D721Med (cell line): ENCODE measurements around the gene ELMO2.

Experiments used
- DNase-seq: peaks from one replicate; pipeline ENCODE4 v3.0.0; 2011; ENCODE audit warnings: low spot score; ENCODE audit not compliant: insufficient read length
- FAIRE-seq: peaks from 2 replicates; lab custom pipeline; 2011; peaks lifted over from hg19 to GRCh38; lab: Jason Lieb, UNC
- TF ChIP-seq, protein P1 (sequence below): IDR thresholded peaks from 2 replicates; pipeline ENCODE4 v1.5.1; 2012; ENCODE audit warnings: mild to moderate bottlenecking, control low read depth; ENCODE audit not compliant: insufficient read depth; ENCODE audit errors: missing control alignments

ELMO2 gene

DNA sequence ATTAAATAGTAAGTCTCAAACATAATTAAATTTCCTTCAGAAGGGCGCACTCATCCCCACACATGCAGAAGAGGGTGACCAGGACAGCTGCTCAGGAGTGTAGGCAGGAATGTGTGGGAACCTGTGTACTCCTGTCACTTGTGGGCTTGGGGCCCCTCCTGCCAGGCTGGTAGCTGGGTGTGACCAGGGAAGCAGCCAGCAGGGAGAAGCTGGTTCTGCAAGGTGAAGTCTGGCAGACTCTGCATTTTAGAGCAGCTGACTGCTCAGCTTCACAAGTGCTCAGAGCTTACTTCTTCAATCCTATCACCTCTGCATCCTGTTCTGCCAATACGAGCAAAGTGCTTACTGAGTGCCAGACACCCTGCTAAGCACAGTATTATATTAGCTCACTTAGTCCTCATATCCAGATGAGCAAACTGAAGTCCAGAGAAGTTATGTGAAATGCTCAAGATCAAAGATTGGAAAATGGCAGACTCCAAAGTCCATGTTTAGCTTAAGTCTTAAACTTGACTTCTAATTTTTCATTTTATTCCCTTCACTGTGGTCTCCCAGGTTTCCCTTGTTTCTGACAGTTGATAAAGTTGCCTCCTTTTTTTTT is 27.9 kb downstream of the ELMO2 start:
- DNase-seq, result no peak
- no peak for FAIRE-seq
- TF ChIP-seq, protein P1, sequence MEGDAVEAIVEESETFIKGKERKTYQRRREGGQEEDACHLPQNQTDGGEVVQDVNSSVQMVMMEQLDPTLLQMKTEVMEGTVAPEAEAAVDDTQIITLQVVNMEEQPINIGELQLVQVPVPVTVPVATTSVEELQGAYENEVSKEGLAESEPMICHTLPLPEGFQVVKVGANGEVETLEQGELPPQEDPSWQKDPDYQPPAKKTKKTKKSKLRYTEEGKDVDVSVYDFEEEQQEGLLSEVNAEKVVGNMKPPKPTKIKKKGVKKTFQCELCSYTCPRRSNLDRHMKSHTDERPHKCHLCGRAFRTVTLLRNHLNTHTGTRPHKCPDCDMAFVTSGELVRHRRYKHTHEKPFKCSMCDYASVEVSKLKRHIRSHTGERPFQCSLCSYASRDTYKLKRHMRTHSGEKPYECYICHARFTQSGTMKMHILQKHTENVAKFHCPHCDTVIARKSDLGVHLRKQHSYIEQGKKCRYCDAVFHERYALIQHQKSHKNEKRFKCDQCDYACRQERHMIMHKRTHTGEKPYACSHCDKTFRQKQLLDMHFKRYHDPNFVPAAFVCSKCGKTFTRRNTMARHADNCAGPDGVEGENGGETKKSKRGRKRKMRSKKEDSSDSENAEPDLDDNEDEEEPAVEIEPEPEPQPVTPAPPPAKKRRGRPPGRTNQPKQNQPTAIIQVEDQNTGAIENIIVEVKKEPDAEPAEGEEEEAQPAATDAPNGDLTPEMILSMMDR, result no peak

DNA sequence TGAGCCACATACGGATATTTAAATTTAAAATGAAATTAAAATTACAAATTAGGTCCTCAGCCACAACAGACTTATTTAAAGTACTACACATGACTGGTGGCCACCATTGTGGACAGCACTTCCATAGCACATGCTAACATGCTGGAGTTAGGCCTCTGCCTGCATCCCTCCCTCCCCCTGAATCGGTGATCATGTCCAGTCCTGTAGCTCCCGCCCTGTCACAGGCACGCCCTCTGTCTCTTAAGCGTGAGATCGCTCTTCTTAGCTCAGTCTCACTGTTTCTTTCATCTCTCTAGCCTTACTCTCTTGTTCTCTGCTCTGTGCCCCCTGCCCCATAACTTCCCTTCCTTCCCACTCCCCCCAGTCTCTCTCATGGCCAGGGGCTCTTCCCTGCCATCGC is 28.9 kb downstream of the ELMO2 start:
- DNase-seq (no peak), FAIRE-seq (no peak)
- TF ChIP-seq, protein P1, result no peak

DNA sequence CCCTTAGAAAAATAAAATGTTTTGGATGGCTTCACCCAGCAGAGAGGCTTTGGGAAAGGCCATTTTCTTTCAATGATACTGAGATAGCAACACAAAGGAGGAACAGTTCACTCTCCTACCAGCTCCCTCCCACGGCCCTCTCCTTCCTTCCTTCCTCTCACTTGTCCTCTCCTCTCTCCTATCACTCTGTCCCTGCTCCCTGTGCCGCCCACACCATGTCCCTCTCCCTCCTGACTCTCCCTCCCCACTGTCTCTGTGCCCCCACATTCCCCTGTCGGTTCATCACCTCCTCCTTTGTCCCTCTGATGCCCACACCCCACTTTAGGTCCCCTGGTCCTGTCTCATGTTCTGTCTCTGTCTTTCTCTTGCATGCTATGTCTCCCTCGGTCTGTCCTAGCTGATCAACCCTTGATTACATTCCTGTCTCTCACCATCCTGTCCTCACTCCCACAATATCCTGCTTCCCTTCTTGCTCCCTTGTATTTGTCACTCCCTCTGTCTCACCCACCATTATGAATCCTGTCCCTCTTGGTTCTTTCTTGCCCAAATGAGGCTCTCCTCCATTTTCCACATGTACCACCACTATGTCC is 30.1 kb downstream of the ELMO2 start:
- DNase-seq (no peak), FAIRE-seq (no peak)
- TF ChIP-seq, protein P1, result no peak

DNA sequence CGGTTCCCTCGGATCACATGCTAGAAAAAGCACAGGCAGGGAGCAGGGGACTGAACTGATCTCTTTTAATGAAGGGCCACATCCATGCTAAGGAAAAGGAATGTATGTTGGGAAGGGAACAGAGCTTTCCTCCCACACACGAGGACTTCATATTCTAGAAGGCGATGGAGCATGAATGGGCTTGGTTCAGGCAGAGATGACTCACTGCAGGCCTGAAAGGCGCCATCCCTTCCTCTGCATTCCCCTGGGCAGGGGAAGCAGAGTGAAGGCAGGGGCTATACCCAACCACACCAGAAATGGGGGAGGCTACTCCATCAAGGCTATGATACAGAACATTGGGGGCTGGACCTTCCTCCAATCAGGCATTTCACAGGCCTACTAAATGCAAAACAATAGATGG is 30.6 kb downstream of the ELMO2 start:
- DNase-seq (no peak), FAIRE-seq (no peak)
- TF ChIP-seq, protein P1, result no peak

DNA sequence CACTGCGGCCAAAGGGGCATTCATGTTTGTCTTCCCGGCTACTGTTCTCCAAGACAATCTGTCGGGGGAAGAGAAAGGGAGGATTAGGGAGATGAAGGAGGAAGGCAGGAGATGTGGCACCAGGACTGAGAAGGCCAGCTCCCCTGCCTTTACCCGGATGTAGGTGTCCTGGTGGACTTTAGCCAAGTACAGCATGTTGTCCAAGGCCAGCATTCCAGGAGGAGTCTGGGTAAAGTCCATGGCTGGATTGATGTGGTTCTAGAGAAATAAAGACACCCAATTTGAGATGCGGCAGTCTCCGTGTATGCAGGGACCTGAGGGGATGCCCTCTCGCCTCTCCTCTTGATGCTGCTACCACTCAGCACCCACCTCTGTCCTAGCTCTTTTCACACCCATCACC is 32.0 kb downstream of the ELMO2 start:
- TF ChIP-seq, protein P1, result no peak
- DNase-seq, result no peak
- no peak for FAIRE-seq

DNA sequence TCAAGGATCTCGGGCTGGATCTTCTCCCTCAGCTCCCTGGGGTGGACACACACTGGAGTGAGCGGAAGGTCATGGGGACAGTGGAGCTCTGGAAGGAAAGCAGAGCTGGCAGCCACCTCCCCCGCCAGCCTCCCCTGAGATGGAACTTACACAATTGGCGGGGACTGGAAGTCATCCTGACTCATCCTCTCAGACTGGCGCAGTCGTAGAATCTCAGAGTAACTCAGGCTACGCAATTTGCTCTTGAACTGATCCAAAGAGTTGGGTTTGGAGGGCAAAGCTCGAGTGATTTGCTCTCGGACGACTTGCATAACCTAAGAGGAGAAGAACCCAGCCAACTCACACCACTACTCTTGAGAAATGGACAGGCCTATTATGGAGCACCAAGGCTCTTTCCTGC is 34.8 kb downstream of the ELMO2 start:
- no peak for FAIRE-seq
- DNase-seq, result no peak
- TF ChIP-seq, protein P1, result no peak

DNA sequence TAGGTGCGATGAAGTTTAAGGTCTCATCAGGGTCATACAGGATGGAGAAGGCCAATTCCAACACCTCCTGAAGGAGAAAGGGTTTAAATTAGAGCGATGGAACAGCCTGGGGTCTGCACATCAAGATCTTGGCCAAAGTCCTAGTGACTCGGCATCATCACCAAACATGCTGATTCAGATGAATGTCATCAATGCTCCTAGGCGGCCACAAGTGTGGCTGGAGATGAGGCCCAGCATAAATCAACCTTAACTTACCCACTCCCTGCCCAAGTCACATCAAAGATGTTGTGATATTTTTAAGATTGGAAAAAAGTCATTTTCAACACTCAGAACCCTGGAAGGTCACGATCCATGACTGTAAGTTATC is 37.5 kb downstream of the ELMO2 start:
- DNase-seq, result no peak
- FAIRE-seq, result no peak
- TF ChIP-seq, protein P1, result no peak
